Brain microvascular endothelial cell (primary cell): ENCODE data around the gene ARHGAP45.

ENCODE experiments used
- DNase-seq: peaks from one replicate; pipeline ENCODE4 v3.0.0-alpha.2; 2020
- H3K27ac ChIP-seq: fragments of 250-450 bp; sonication (Bioruptor Pico); 2 replicates; pipeline ENCODE4 v1.5.1; 2020; ENCODE audit warnings: mild to moderate bottlenecking, moderate library complexity
- H3K27me3 ChIP-seq: fragments of 250-450 bp; sonication (Bioruptor Pico); replicated peaks from 2 replicates; pipeline ENCODE4 v1.5.1; 2020; ENCODE audit warnings: mild to moderate bottlenecking
- H3K36me3 ChIP-seq: fragments of 250-450 bp; sonication (Bioruptor Pico); replicated peaks from 2 replicates; pipeline ENCODE4 v1.5.1; 2020; ENCODE audit warnings: mild to moderate bottlenecking
- H3K4me3 ChIP-seq: 2 replicates; pipeline ENCODE4 v1.5.1; 2011; ENCODE audit warnings: low read depth, mild to moderate bottlenecking, control low read depth, low read length, moderate library complexity
- CTCF ChIP-seq: IDR thresholded peaks from 2 replicates; pipeline ENCODE4 v1.5.1; 2011; ENCODE audit warnings: low read depth, mild to moderate bottlenecking, moderate library complexity, low read length, control low read depth, inconsistent platforms; ENCODE audit errors: missing control alignments
- in situ Hi-C: cut with HindIII; loops from 2 replicates; pipeline ENCODE4 v1.10.0; 2017; ENCODE audit warnings: low sequenced_read_pairs, low pct_ligation_motif_present

The ARHGAP45 gene

GRCh38 chr19:1129535-1129934 is 62.6 kb downstream of the ARHGAP45 start:
- TF ChIP-seq CTCF = no peak
- no peak overlapping the region for H3K27ac ChIP-seq
- no peak for DNase-seq
- H3K36me3 ChIP-seq = peaks cover 29% of the 10 kb centered on the region
- H3K4me3 ChIP-seq = no peak overlapping the region
- in situ Hi-C loops = no loop called here
- H3K27me3 ChIP-seq = no peaks in the 10 kb centered on the region

GRCh38 chr19:1130771-1131717 is 64.1 kb downstream of the ARHGAP45 start:
- Histone ChIP-seq H3K27ac (peak overlapping the region; percentile 86), H3K27me3 (no peaks in the 10 kb centered on the region), H3K4me3 (peak overlapping the region; percentile 75), H3K36me3 (peaks cover 17% of the 10 kb centered on the region)
- TF ChIP-seq CTCF = no peak
- in situ Hi-C loops = no loop called here
- no peak for DNase-seq

GRCh38 chr19:1131718-1132551 is 65.0 kb downstream of the ARHGAP45 start:
- peak; percentile 70 for DNase-seq
- no peaks in the 10 kb centered on the region for H3K27me3 ChIP-seq
- in situ Hi-C loops = no loop called here
- peaks cover 9% of the 10 kb centered on the region for H3K36me3 ChIP-seq
- peak overlapping the region; percentile 75 for H3K4me3 ChIP-seq
- TF ChIP-seq CTCF = peak; percentile 39
- peak overlapping the region; percentile 86 for H3K27ac ChIP-seq

- no peak for TF ChIP-seq CTCF
- Histone ChIP-seq H3K4me3 (peak overlapping the region; percentile 75), H3K27me3 (no peaks in the 10 kb centered on the region), H3K27ac (peak overlapping the region; percentile 86), H3K36me3 (peaks cover under 1% of the 10 kb centered on the region)
- DNase-seq = no peak
- in situ Hi-C loops = no loop called here
Observed at GRCh38 chr19:1132552-1133383, 65.8 kb downstream of the ARHGAP45 start.

GRCh38 chr19:1133471-1133929 is 66.5 kb downstream of the ARHGAP45 start:
- Histone ChIP-seq H3K4me3 (no peak overlapping the region), H3K27me3 (no peaks in the 10 kb centered on the region), H3K27ac (no peak overlapping the region), H3K36me3 (no peaks in the 10 kb centered on the region)
- in situ Hi-C loops = no loop called here
- DNase-seq = no peak
- no peak for TF ChIP-seq CTCF
